T-helper 1 cell (primary cell): ENCODE data around the gene VTCN1.
"Not testable (repeated sequence)": the region's sequence is repeated elsewhere in the genome, so short reads cannot be mapped to it uniquely, and the experiment has no call there.

Source experiments
- DNase-seq, 5 donors: peaks; one replicate each; pipeline ENCODE4 v3.0.0-alpha.2; 2012 to 2020
- total RNA-seq, 4 donors: gene quantifications; one replicate each; lab custom pipeline; 2026; lab: John Stamatoyannopoulos, UW

VTCN1 gene, protein sequence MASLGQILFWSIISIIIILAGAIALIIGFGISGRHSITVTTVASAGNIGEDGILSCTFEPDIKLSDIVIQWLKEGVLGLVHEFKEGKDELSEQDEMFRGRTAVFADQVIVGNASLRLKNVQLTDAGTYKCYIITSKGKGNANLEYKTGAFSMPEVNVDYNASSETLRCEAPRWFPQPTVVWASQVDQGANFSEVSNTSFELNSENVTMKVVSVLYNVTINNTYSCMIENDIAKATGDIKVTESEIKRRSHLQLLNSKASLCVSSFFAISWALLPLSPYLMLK
- 0 reads per million in 4 donors for total RNA-seq

DNA sequence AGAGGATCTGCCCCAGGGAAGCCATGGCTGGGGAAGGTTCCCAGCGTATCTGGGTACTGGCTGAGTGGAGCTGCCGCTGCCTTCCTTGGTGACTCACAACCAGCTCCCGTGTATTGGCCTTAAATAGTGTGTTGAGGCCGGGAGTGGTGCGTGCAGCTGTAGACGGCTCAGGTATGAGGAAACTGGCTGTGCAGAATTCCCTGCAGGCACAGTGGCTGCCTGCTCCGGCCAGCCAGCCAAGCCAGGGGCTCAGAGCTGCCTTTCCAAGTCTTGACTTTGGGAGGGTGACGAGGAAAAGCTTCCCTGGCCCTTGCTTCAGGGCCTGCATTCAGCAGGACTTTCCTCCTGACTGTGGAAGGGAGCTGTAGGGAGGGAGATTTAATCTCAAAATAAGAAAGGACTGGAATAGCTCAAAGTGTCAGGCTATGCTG lies at the start of gene VTCN1:
Gene VTCN1 (minus strand): TSS at position 97 of the 431 bp plus-strand sequence. CDS start 72 bp downstream, at position 25.
- no peak for DNase-seq

DNA sequence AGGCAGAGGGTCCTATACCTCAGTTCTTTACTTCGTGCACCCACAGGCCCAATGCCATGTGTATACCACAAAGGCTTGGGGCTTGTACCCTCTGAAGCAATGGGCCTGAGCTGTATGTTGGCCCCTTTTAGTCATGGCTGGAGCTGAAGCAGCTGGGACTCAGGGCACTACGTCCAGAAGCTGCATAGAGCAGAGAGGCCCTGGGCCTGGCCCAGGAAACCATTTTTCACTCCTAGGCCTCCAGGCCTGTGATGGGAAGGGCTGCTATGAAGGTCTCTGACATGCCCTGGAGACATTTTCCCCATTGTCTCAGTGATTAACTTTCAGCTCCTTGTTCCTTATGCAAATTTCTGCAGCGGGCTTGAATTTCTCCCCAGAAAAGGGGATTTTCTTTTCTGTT lies 48.1 kb upstream of the VTCN1 start:
- DNase-seq = no peak

DNA sequence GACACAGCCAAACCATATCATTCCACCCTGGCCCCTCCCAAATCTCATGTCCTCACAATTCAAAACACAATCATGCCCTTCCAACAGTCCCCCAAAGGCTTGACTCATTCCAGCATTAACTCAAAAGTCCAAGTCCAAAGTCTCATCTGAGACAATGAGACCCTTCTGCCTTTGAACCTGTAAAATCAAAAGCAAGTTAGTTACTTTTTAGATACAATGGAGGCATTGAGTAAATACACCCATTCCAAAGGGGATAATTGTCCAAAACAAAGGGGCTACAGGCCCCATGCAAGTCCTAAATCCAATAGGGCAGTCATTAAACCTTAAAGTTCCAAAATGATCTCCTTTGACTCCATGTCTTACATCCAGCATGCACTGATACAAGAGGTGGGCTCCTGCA lies 47.3 kb upstream of the VTCN1 start:
- DNase-seq = not testable (repeated sequence)

DNA sequence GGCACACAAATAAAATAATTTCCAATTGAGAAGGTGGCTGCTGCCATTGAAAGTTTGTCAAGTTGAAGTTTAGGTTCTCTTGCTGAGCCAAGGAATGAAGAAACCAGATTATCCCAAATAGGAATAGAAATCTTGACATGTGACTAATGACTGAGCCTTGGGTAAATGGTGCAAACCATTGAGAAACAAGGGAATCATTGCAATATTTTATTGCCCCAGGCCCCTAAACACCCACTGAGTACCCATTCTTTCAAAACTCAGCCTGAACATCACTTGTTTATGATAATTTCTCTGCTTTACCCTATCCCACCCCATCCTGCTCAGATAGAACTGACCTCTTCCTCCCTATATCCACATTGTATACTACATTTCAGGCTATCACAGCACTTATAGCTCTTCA lies 46.6 kb upstream of the VTCN1 start:
- no peak for DNase-seq

DNA sequence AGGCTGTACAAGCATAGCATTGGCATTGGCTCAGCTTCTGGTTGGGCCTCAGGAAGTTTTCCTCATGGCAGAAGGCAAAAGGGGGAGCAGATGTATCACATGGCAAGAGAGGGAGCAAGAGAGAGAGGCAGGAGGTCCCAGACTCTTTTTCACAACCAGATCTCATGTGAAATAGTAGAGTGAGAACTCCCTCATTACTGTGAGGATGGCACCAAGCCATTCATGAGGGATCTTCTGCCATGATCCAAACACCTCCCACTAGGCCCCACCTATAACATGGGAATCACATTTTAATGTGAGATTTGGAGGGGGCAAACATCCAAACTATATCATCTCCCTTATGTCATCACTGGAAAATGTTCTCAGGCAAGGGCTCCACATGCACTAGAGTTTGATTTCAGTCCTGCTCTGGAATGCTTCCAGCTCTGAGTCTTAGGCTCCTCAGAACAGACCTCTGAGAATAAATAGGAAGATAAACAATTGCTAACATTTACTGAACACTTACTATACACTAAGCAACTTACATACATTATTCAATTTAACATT lies 39.4 kb upstream of the VTCN1 start:
- DNase-seq = no peak

DNA sequence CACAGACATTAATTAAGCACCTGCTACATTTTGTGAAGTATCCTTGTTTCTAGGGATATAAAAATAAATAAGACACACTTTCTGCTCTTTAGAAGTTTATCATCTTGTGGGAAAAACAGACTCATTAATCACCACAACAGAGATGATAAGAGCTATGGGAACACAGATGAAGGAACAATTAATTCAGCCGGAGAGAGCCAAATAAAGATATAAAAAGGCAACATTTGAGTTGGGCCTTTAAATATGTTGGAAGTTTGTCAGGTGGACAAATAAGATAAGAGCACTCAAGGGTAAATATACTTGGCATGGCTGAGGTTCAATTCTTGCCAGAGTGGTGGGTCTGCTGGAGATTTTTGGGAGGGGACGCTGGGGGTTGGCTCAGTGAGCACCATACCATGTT lies 34.2 kb upstream of the VTCN1 start:
- DNase-seq = no peak

DNA sequence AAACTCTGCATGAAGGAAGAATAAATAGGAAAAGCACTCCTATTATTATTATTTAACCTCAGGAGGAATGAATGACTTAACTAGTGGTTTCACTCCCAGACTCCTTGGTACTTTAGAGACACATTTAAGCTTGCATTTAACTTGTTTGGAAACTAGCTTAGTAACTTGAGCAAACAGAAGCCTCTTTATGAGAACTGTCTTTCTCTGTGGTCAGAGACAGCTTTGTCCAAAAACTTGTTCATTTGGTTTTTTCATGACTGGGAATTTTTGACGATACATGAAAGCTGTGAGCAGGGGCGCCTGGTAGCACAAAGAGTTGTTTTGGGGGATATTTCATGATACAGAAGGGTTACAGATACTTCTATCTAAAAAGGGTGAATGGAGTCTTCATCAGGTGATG lies 33.6 kb upstream of the VTCN1 start:
- no peak for DNase-seq

DNA sequence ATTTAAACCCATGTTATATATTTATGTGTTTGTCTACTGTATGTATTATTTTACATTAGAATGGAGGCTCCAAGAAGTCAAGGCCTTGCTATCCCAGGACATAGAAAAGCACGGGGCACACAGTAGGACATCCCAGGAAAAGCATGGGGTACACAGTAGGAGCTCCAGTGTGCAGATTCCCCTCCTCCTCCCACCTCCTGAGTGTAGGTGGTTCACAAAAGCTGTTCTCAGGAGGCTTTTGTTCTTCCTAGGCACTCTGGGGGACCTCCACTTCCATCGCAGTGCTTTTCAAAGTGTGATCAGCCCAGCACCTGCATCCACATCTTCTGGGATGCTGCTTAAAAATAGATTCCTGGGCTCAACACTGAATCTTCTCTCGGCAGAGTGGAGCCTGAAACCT lies 30.8 kb upstream of the VTCN1 start:
- DNase-seq = no peak

DNA sequence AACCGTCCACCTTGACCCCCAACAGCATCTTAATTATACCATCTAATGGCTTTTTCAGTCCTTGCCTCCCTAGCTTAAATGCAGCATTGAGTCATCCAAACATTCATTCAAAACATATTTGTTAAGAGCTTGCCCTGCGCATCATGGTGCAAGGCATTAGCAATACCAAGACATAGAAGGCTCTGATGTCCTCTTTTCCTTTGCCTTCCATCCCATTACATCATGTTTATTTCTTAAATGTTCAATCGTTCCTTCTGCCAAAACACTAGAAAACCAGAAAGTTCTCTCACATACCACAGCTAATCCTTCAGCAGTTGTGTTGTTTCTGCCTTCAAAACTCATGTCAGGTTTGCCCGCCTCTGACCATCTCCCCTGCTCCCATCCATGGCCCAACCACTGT lies 29.8 kb upstream of the VTCN1 start:
- DNase-seq = no peak

DNA sequence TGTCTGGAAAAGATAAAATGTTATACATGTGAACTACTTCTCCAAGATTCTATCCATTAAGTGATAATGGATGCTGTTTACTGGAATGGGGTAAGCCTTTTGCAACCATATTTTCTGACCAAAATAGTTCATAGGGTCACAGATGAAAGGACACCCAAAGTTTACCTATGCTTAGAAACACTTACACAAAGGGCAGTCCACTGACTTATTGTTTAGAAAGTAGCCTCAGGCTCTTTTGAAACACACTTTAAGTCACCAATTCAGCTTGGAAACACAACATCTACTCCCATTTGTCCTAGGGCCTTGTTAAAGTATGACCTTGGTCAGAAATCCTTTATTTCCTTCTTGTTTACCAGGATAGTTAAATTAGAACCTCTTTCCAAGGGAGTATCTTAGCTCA lies 28.7 kb upstream of the VTCN1 start:
- DNase-seq = no peak

DNA sequence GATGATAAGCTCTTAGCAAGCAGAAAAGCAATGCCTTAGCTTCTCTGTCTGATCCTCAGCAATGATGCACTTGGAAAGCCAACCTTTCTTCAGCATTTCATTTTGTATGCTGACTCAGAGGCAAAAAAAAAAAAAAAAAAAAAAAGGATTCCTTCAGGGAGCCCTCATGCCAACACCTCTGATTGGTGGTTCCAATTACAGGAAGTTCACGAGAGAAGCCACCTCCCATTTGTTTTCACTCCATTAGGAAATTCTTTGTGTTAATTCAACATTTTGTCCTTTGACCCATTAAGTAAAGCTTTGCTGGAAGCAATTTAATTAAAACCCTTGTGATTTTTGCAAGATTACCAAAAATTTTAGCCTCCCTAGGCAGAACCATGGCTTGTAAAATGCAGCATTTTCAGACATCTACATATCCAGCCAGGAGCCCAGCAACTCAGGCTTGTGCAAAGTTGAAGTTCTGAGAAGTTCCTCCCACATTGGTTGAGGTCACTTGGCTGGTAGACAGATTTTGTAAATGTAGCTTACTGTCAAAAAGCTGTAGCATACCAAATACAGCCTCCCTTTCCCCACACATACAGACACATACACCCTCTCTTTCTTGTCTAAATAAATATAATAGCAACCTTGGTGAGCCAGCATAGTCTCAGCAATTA lies 27.1 kb upstream of the VTCN1 start:
- DNase-seq = no peak

DNA sequence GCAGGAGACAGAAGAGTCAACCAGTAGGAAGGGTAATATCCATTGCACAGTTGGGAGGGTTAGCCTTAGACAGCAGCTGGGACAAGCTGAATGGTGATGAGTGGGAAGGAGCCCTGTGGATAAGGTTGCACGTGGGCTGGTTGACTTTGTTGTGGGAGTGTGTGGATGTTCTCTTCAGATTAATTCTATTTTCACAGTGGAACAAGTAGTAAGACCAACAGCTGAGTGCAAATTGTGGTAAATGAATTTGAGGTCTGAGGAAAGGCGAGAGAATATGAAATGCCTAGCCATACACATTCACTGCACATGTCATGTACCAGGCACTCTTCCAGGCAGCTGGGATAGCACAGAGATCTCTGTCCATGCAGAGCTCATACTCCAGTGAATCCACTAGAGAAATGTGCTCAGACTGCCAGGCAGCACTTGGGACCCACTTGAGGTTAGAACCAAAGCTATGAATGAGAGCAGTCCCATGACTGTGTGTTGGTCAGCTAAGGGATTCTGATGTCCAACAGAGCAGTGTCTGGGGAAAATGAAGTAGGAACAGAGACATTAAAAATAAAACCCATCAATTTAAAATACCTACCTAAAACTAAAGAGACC lies 25.2 kb upstream of the VTCN1 start:
- DNase-seq = no peak

DNA sequence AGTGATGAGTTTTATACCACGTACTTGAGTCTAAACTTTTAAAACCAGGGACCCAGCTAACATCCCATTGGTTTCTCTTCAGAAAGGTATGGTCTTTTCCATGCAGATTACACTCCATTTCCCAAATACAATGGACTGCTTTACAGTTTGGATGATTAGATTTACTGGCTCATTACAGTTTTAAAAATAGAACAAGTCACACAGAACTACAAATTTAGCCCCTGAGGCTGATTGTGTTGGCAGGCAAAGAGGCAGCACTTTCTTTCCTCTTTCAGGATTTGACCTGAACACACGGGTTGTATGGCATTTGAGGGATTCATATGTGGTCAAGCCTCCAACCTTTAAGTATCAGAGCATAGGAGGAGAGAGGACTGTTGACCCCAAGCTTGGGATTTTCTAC lies 21.8 kb upstream of the VTCN1 start:
- DNase-seq = no peak

DNA sequence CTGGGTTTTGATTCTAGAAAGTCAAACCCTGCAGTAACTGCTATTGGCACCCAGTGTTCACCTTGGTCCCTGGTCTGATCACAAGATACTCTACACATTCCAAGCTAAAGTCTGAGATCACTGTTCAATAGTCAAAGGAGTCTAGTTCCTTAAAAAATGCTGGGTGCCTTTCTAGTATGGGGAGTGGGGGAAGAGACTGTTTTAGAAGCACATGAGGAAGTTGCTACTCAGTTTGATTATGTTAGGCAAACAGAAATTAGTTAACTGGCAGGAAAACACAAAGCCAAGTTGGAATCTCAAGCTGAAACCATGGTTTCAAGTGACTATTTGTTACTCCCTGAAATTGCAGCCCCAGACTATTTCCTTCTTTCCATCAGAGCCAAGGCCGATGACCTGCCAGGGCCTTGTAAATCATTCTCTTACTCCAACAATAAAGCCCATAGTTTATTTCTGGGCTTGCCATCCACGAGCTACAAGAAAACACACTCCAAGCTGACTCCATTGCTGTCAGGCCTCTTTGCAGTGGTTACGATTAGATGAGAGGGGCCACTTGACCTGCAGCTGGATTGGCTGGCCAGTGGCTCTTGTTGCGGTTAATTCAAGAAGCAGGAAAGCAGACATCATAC lies 21.1 kb upstream of the VTCN1 start:
- DNase-seq = no peak

DNA sequence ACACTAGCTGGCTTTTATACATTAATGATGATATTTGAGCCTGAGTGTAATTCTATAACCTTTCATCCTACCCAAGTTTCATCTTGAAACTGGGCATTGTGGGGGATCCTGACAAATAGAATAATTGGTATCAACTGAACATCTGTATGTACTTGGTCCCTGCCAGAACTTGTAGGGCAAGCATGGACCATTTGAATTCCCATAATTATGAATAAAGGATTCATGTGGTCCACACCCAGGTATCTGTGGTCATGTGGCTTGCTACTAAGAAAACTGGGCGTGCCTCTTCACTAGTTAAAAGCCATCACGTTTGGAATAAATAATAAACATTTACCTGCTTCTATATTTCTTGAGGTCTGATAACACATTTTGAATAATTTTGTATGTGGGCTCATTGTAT lies 20.6 kb upstream of the VTCN1 start:
- DNase-seq = no peak

DNA sequence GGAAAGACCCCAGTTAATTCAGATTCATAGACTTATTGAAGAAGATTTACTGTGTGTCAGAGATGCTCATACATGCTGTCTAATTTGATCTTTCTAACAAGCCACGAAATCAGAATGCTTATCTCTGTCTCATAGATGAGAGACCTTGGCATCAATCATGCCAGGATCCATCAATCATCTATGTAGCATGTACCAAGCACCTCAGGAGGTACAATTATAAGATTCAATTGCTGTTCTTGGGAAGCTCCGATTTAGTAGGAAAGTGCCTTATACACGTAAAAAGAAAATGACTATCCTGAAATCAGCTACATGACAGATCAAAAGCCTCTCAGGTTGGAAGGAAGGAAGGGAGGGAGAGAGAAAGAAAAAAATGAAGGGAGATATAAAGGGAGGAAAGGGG lies 18.5 kb upstream of the VTCN1 start:
- no peak for DNase-seq

DNA sequence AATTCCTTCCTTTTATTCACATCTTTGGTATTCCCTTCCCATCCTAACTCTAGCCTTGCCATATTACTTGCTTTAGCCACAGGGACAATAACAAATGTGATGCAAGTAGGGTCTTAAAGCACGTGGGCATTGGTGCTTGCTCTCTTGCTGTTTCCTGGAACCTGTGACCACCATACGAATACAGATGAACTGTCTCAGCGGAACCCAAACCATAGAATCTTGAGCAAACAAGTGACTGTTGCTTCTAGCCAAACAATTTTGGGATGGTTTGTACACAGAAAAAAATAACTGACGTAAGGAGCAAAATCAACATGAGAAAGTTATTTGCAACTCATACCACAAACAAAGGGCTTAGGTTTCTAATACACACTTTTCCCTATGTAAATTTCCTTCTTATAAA lies 15.2 kb upstream of the VTCN1 start:
- DNase-seq = no peak

DNA sequence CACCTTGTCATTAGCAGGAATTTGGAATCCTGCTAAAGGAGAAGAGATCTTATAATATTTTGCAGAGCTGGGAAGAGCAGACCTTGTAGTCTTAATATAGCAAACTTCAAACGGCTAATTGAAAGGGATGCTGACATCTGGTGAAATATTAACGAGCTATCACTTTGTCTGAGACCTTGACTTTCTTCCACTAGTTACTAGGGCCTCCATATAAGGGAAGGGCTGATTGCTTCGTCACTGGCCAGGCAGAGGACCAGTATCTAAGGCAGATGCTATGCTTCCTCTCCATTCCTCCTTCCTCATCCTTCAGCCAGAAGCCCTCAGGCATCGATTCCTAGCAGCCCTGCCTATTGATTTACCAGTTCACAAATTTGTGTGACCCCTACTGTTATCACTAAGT lies 6.0 kb upstream of the VTCN1 start:
- DNase-seq = no peak

DNA sequence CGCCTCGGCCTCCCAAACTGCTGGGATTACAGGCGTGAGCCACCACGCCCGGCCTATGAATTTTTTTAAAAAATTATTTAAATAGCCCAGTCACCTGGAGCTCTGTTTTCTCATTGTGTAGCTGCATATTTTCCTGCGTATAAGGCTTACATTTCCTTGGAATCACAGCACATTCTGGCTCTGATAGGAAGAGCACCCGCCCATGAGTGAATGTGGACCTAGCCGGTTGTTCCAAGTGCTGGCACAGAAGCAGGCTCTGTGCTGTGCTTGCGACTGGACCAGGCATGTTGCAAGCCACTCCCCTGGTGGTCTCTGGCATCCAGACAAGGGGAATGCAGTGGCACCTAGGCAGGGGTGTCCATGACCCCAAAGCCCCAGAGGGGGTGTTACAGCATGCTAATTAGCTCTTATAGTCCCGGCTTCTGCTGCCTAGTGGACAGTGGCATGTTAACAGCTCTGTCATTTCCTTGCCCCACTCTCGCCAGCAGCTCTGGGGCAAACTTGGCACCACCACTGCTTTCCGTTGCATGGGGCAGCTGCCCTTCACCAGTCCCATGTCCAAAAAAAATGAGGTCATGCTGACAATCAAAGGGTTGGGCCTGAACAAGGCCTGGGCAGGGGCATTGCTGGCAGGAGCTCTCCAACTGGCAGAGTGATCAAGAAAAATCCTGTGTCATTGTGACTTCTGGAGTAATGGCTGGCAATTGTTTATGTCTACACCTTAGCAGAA lies 5.2 kb upstream of the VTCN1 start:
- no peak for DNase-seq

DNA sequence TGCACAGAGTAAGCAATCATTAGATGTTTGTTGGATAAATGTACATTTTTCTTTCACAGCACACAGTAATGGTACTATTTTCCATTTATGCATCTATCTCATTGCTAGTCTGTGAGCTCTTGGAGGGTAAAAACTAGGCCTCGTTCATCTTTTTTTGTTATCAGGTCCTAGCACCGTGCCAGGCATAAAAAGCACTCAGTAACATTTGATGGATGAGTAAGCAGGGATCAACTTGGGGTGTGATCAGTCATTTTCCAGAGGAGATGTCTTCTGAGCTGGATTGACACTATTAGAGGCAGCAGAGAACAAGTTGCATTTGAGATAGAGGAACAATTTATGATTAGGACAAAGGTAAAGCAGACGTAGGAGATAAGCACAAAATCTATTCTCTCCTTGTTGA lies 4.3 kb upstream of the VTCN1 start:
- DNase-seq = no peak

DNA sequence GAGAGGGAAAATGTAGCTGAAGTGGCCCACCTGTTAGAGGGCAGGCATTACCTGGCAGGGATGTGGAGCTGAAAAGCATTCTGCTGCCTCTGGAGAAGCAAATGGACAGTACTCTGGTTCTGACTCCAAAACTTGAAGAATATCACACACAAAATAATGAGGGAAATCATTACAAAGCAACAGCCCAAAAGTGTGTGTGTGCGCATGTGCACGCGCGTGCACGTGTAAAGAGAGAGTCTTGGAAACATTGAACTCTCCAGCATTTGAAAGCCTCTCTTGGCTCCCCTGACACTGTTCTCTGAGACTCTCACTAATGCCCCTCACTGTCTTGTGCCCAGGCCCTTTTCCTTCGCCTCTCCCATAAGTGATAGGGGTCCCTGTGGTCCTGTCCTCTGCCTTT lies 2.3 kb upstream of the VTCN1 start:
- DNase-seq = no peak

DNA sequence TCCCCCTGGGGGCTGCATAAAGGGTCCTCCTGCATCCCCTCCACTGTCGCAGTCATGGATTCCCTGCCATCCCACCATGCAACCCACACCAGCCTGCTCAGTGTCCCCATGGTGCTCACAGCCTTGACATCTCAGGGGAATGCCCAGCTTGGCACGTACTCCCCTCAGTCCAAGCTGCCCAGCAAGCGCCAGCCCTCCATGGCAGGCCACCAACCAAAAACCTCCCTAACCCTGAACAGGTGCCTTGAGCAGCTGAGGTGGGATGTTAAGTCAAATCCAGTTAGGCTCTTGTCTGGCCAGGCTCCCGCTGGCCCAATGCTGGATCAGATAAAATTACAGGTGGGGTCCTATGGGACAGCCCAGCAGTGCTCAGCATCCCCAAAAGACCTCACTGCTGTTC lies 341 bp downstream of the VTCN1 start:
- no peak for DNase-seq

DNA sequence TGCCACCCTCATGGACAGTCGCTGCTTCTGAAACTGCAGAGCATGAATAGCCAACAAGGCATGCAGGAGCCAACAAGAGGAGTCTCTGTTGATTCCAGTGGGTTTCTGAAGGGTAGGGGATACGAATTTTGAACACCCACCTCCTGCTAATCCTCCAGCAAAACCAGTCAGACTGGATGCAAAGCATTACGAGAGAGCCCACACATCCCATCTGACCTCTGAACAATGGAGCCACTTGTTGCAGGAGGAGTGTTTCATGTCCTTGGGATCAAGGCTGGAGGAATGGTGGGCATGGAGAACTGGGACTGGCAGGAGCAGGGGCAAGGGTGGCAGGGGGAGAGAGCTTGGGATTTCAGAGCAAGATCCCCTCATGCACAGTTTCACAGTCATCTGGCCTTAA lies 1.6 kb downstream of the VTCN1 start:
- DNase-seq = no peak
